Adrenal gland (tissue), 5 donors: ENCODE results near the gene NENF.

ENCODE experiments used
- CTCF ChIP-seq, 6 experiments: fragments of 450-650 bp in 4 of 6; fragments of 200-600 bp in 2 of 6; sonication (generic) in 1 of 6; IDR thresholded peaks; 1 replicate in 5 of 6; 2 replicates in 1 of 6; pipeline versions ENCODE4 v1.5.1 to v1.8.0; 2016 to 2021; ENCODE audit warnings: antibody characterized with exemption in 6 of 6, mild to moderate bottlenecking in 2 of 6, moderate library complexity in 1 of 6
- POLR2A ChIP-seq, 2 donors: fragments of 450-650 bp; IDR thresholded peaks; one replicate each; pipeline ENCODE4 v1.6.1; 2017; ENCODE audit warnings: antibody characterized with exemption in 2 of 2, mild to moderate bottlenecking in 2 of 2, moderate library complexity in 1 of 2
- donor health status: DM: no; HTN: no; CAD: no.

- no peak for TF ChIP-seq CTCF (IDR thresholded peaks at IDR 0.05)
- no peak for TF ChIP-seq POLR2A (IDR thresholded peaks at IDR 0.05)
Observed at GRCh38 chr1:212487286-212487685, 54.6 kb downstream of the NENF start.
